Ecto neural progenitor cell (in vitro differentiated cells): ENCODE data around the gene MAP9.
"Not testable (repeated sequence)": the region's sequence is repeated elsewhere in the genome, so short reads cannot be mapped to it uniquely, and the experiment has no call there.

Experiments used
- DNase-seq: peaks from one replicate; pipeline ENCODE4 v3.0.0-alpha.2; 2018; ENCODE audit warnings: low spot score

MAP9 gene

GRCh38 chr4:155376387-155377268 is at the start of gene MAP9:
TSS of gene MAP9 (minus strand) at chr4:155376965. CDS start at chr4:155375850, 1,115 bp downstream.
- peak; percentile 95 for DNase-seq

- not testable (repeated sequence) for DNase-seq
Observed at GRCh38 chr4:155424778-155425177, 48.0 kb upstream of the MAP9 start.

GRCh38 chr4:155423671-155424070 is 46.9 kb upstream of the MAP9 start:
- no peak for DNase-seq

GRCh38 chr4:155419266-155419665 is 42.5 kb upstream of the MAP9 start:
- DNase-seq, result no peak

- DNase-seq, result no peak
Observed at GRCh38 chr4:155415662-155416061, 38.9 kb upstream of the MAP9 start.

- no peak for DNase-seq
Observed at GRCh38 chr4:155413451-155413850, 36.7 kb upstream of the MAP9 start.

- DNase-seq, result no peak
Observed at GRCh38 chr4:155411546-155411945, 34.8 kb upstream of the MAP9 start.

- no peak for DNase-seq
Observed at GRCh38 chr4:155408796-155409195, 32.0 kb upstream of the MAP9 start.

- DNase-seq, result no peak
Observed at GRCh38 chr4:155407480-155407879, 30.7 kb upstream of the MAP9 start.

- no peak for DNase-seq
Observed at GRCh38 chr4:155405059-155405458, 28.3 kb upstream of the MAP9 start.

- DNase-seq, result no peak
Observed at GRCh38 chr4:155403886-155404285, 27.1 kb upstream of the MAP9 start.

GRCh38 chr4:155402941-155403340 is 26.2 kb upstream of the MAP9 start:
- DNase-seq, result no peak

GRCh38 chr4:155400893-155401292 is 24.1 kb upstream of the MAP9 start:
- DNase-seq, result no peak

GRCh38 chr4:155399974-155400697 is 23.4 kb upstream of the MAP9 start:
- DNase-seq, result no peak

- DNase-seq, result no peak
Observed at GRCh38 chr4:155392481-155393184, 15.9 kb upstream of the MAP9 start.

GRCh38 chr4:155391932-155392331 is 15.2 kb upstream of the MAP9 start:
- no peak for DNase-seq

GRCh38 chr4:155388162-155388561 is 11.4 kb upstream of the MAP9 start:
- DNase-seq, result no peak

- DNase-seq, result no peak
Observed at GRCh38 chr4:155383541-155383940, 6.8 kb upstream of the MAP9 start.

- DNase-seq, result no peak
Observed at GRCh38 chr4:155377276-155377675, 511 bp upstream of the MAP9 start.

GRCh38 chr4:155371432-155372043 is 5.2 kb downstream of the MAP9 start:
- no peak for DNase-seq

- no peak for DNase-seq
Observed at GRCh38 chr4:155367608-155368007, 9.2 kb downstream of the MAP9 start.

GRCh38 chr4:155353923-155354540 is 22.7 kb downstream of the MAP9 start:
- DNase-seq, result peak; percentile 65
